Measurements from ENCODE around the gene ZNRF3.
"Not testable (repeated sequence)": the region's sequence is repeated elsewhere in the genome, so short reads cannot be mapped to it uniquely, and the experiment has no call there.

Gene ZNRF3

GRCh38 chr22:29065468-29066190 lies 182.3 kb downstream of the ZNRF3 start:
- DNase-seq (ENCODE audit: low read depth in 2 of 2), result no peak

GRCh38 chr22:29069463-29069862 lies 186.1 kb downstream of the ZNRF3 start:
- no peak for DNase-seq (ENCODE audit: low read depth in 2 of 2)

DNA sequence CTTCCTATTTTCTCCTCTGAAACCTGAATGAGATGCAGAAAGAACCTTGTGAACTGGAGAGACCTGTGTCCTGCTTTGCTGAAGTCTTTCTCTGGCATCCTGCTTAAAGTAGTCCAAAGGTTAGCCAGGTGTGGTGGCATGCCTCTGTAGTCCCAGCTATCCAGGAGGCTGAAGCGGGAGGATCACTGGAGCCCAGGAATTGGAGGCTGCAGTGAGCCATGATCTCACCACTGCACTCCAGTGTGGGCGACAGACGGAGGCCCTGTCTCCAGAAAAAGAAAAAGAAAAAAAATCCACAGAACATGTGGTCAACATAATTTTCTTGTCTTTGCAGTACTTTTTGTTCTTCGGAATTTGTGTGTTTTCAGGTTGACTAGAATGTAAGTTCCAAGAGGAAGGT lies 187.1 kb downstream of the ZNRF3 start:
- no peak for DNase-seq (ENCODE audit: low read depth in 2 of 2)

DNA sequence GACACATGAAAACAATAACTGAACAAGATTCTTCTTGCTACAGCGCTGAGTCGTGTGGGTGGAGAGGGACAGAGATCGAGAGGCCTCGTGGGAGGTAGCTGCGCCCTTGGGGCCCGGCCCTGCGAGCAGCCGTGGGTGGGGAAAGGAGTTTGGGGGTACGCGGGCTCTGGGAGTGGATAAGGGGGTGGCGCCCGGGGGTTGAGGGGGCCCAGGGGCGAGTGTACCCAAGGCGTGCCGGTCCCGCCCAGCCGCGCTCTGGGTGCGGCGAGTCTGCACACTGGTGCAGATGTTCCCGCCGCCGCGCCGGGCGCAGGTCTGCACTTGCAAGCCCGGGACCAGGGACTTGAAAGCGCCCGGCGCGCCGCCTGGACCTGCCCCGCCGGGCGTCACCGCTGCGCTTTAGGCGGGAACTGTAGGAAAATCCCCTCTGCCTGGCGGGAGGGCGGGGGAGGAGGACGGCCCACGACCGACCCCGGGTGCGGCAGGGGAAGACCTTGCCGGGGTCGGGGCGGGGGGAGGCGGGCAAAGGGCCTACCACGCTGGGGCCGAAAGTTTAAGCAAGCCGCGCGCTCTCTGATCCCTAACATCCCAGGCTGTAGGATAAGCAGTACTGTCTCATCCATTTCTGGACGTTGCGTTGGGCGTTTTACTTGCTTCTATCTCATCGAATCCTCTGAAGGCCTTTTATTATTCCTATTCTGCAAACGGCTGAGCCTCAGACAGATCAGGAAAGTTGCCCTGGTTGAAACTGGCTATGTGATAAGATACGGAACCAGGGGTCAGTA lies 188.1 kb downstream of the ZNRF3 start:
- DNase-seq (ENCODE audit: low read depth in 2 of 2), result no peak

- DNase-seq (ENCODE audit: low read depth in 2 of 2), result peak; percentile 37 to 39
Measured at GRCh38 chr22:29072193-29072978, 189.0 kb downstream of the ZNRF3 start.

DNA sequence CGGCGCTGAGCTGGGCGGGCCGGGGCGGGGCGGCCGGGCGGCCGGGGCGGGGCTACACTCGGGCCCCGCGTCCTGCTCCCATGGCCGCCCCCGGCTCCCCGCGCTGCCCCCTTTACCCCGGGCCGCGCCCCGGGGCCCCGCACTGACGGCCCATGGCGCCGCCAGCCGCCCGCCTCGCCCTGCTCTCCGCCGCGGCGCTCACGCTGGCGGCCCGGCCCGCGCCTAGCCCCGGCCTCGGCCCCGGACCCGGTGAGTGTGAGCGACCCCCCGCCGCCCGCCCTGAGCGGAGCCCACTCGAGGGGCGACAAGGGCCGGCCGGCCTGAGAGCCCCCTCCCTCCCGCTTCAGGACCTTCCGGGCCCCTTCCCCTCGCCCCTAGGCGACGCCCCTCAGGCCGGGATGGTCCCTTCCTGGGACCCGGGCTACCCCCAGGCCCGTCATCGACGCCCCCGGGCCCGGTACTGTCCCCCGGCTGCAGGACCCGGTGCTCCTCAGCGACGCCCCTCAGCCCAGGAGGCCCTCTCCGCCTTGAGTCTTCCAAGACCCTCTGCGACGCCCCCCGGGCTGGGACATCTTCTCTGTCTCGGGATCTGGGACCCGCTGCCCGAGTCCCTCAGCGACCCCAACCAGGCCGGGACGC lies 189.7 kb downstream of the ZNRF3 start, which contains the start of gene KREMEN1:
Gene KREMEN1 (plus strand): TSS at position 57 of the 639 bp plus-strand sequence. CDS start 96 bp downstream, at position 153.
- no peak for DNase-seq (ENCODE audit: low read depth in 2 of 2)

DNA sequence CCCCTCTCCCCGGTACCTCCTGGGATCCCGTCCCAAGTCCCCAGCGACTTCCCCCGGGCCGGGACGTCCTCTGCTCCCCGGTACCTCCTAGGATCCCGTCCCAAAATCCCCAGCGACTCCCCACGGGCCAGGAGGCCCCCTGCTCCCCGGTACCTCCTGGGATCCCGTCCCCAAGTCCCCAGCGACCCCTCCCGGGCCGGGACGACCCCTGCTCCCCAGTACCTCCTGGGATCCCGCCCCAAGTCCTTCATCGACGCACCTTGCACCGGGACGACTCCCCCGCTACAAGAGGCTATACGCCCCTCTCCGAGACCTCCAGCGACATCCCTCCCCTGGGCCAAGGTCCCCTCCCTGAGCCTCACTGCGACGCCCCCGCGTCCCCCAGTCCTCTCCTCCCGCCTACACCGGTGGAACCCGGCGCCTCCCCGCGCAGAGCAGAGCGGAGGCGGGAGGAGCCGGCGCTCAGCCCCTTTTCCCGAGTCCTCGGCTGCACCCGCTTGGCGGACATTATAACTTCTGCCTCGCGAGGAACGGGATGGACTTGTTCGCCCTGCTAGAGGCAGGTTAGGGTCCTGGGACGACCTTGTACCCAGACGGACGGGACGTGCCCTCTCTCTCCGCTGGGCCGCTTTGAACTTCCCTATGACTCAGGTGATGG lies 190.4 kb downstream of the ZNRF3 start:
- DNase-seq (ENCODE audit: low read depth in 2 of 2), result no peak

- DNase-seq (ENCODE audit: low read depth in 2 of 2), result no peak
Measured at GRCh38 chr22:29074276-29074772, 191.0 kb downstream of the ZNRF3 start.

- no peak for DNase-seq (ENCODE audit: low read depth in 2 of 2)
Measured at GRCh38 chr22:29078036-29078868, 194.9 kb downstream of the ZNRF3 start.

GRCh38 chr22:29078869-29079207 lies 195.5 kb downstream of the ZNRF3 start:
- DNase-seq (ENCODE audit: low read depth in 2 of 2), result no peak

- DNase-seq (ENCODE audit: low read depth in 2 of 2), result no peak
Measured at GRCh38 chr22:29079218-29079901, 196.0 kb downstream of the ZNRF3 start.

DNA sequence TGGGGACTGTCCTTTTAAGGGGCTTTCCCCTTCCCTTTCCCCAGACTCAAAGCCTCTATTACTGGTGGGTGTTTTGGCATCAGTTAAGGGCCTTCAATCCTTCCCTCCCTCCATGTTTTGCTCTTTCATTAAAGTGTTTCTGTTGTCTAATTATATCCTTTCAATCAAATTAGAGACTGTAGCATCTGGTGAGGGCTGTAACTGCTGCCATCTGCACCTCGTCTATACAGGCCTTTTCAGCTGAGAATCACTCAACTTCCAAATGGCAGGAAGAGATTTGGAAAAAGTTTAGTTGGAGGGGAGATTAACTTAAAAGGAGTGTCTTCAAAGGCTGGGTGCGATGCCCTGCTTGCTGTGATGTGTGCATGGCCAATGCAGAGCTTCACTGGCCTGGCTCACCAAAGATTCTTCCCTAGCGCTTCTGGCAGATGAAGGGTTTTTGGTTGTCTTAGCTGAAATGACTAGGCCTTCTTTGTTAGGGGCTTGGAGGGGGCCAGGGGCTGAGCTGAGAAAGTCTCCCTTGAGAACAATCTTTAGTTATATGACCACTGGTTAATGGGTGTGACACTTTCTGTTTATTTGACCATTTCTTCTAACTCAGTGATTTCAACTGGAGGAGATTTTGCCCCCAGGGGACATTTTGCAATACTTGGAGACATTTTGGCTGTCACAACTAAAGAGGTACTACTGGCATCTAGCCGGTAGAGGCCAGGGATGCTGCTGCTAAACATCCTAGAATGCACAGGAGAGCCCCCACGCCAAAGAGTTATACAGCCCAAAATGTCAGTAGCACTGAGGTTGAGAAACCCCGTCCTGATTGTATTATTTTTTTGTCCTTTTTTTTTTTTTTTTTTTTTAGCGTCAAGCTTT lies 197.0 kb downstream of the ZNRF3 start:
- no peak for DNase-seq (ENCODE audit: low read depth in 2 of 2)

DNA sequence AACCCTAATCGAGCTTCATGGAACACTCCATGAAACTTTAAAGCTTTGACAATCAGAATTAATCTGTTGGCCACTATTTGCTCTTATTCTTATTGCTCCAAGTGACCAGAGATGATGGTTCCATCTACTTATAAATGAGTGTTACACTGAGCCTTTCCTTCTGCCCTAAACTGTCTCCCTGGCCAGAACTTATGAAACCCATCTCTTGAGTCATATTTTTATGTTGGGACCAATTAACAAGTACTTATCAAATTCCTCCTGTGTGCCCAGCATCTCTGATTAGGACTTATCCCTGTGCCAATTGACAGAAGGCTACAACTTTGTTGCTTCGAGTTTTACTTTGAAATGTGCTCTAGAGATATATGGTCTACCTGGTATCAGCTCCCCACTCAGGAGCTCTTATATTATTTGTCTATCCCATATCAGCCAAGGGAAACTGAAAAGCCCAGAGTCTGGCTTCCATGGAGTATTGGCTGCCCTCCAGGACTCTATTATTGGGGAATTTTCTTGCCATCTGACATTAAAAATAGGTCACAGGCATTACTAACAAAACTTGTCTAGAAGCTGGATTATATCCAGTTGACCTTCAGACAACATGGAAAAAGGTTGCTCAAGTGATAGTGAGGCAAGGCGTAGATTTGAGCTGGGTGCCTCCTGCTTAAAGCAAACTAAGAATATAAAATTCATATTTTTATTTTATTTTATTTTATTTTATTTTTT lies 198.3 kb downstream of the ZNRF3 start:
- DNase-seq (ENCODE audit: low read depth in 2 of 2), result no peak

DNA sequence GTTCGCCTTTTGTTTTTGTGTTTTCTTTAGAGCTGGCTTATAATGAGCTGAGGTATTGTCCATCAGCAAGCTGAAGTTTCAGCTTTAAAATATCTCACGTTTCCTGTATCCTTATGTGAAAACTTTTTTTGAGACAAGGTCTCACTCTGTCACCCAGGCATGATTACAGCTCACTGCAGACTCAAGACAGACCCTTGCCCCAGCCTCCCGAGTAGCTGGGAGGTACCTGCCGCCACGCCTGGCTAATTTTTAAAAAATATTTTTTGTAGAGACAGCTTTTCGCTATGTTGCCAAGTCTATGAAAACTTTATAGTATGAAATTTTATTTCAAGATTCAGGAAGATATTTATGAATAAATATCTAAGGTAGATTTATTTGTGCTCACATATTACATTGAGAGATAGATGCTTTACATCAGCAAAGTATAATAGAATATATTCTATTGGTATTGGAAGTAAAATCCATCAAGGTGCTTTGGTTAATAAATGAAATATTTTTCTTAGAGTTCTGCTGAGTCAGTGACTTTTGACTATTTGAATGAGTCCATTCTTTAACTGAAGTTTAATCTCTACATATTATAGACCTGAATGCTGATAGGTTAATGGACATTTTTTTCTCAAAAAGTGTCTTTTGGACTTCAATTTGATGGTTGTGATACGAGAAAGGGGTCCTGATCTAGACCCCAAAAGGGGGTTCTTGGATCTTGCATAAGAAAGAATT lies 199.6 kb downstream of the ZNRF3 start:
- DNase-seq (ENCODE audit: low read depth in 2 of 2), result no peak

DNA sequence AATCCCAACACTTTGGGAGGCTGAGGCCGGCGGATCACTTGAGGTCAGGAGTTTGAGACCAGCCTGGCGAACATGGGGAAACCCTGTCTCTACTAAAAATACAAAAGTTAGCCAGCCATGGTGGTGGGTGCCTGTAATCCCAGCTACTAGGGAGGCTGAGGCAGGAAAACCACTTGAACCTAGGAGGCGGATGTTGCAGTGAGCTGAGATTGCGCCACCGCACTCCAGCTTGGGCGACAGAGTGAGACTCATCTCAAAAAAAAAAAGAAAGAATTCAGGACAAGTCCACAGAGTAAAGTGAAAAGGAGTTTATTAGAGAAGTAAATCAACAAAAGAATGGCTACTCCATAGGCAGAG lies 200.2 kb downstream of the ZNRF3 start:
- DNase-seq (ENCODE audit: low read depth in 2 of 2), result not testable (repeated sequence)

DNA sequence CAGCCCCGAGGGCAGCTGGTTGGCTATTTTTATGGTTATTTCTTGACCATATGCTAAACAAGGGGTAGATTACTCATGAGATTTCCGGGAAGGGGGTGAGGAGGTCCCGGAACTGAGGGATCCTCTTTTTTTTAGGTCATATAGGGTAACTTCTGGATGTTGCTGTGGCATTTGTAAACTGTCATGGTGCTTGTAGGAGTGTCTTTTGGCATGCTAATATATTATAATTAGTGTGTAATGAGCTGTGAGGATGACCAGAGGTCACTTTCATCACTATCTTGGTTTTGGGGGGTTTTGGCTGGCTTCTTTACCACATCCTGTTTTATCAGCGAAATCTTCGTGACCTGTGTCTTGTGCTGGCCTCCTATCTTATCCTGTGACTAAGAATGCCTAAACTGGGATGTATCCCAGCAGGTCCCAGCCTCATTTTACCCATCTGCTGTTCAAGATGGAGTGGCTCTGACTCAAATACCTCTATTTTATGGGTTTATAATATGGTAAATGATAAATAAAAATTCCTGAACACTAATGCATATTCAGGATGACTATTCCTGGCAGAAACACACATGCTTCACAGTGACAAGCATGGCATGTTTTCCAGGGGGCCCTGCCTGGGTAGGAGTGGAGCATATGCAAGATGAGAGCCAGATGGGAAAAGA lies 200.7 kb downstream of the ZNRF3 start:
- no peak for DNase-seq (ENCODE audit: low read depth in 2 of 2)

GRCh38 chr22:29087012-29087411 lies 203.6 kb downstream of the ZNRF3 start:
- DNase-seq (ENCODE audit: low read depth in 2 of 2), result no peak

Measured in fibroblast of skin of left quadriceps (primary cell).